ENCODE data around the gene KIAA0753.

DNA sequence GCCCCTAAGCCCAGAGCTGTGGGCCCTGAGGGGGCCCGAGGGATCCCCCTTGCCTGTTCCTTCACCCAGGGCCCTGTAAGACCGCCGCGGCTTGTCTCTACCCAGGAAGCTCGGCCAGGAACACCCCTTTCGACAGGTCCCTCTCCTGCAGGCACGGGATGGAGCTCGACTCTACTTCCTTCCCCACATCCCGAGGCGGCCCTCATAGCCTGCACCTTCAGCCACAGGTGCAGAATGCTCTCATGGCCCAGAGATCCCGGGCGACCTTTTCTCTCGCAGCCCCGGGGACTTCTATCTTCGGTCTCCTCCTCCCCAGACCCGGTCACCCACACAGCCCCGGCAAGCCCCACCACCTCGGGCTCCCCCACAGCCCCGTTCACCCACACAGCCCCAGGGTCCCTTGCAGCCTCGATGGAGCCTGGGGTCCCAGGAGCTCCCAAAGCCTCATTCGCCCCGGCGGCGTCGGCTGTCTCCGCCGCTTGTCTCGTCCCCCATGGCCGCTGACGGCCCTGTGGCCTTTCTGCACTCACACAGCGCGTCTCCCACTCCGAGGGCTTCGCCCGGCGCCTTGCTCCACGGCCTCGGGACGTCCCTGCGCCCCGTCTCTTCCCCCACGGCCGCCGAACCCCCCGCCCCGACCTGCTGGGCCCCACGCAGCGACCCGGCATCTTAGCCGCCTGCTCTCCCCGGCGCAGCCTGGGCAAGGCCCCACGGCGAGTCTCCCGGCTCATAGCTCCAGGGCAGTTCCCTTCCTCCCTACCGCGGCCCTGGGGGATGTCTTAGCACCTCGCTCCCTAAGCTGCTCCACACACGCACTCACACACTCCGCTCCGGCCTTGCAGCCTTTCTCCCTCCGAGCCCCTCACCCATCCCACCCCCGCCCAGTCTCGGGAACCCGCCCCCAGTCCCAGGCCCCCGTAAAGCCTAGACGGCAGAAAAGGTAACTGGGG lies 650 bp downstream of the KIAA0753 start:
- TF ChIP-seq PAX5 (IDR thresholded peaks at IDR 0.05; ENCODE audit: insufficient read depth, low read length, severe bottlenecking) (no peak), POLR2AphosphoS5 (IDR thresholded peaks at IDR 0.05; ENCODE audit: low read depth, low read length) (no peak), SPI1 (IDR thresholded peaks at IDR 0.05; ENCODE audit: low read depth, low read length) (no peak)

Data from GM12891 (cell line).